ENCODE measurements around the gene ACVR1. TPM values are rescaled to one million over a fixed set of nuclear protein-coding genes. Genes with fewer than 3 reads are reported as not detected.
"Not testable (repeated sequence)": the region's sequence is repeated elsewhere in the genome, so short reads cannot be mapped to it uniquely, and the experiment has no call there.

ACVR1 gene
- total RNA-seq, 1 donor from 2014 or later, result 6.9 TPM

DNA sequence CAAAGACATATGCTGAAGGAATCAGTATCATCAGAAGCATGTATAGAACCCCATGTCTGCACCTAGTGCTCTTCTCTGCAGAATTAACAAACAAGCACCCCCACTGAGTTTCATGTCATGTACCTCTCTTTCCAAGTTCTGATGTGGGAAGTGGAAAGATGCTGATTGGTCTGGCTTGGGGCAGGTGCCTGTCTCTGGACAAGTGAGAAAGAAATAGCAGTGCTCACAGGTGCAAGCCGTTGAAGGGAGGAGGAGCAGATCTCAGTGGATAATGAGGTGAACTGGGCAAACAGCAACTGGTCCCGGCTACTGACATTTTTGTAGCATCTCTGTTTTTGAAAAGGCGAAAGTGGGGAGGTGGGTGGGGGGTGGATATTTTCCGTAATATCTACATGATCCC lies 17.5 kb upstream of the ACVR1 start:
- Histone ChIP-seq H3K4me3 (no peak overlapping the region), H3K9me3 (no peaks in the 10 kb centered on the region), H3K4me1 (no peaks in the 10 kb centered on the region), H3K27me3 (no peaks in the 10 kb centered on the region), H3K27ac (no peak overlapping the region), H3K36me3 (no peaks in the 10 kb centered on the region)
- intact Hi-C loops (cut with DNase I), result no loop called here
- DNase-seq (ENCODE audit: low spot score in 2 of 2), result no peak
- TF ChIP-seq, protein P1, sequence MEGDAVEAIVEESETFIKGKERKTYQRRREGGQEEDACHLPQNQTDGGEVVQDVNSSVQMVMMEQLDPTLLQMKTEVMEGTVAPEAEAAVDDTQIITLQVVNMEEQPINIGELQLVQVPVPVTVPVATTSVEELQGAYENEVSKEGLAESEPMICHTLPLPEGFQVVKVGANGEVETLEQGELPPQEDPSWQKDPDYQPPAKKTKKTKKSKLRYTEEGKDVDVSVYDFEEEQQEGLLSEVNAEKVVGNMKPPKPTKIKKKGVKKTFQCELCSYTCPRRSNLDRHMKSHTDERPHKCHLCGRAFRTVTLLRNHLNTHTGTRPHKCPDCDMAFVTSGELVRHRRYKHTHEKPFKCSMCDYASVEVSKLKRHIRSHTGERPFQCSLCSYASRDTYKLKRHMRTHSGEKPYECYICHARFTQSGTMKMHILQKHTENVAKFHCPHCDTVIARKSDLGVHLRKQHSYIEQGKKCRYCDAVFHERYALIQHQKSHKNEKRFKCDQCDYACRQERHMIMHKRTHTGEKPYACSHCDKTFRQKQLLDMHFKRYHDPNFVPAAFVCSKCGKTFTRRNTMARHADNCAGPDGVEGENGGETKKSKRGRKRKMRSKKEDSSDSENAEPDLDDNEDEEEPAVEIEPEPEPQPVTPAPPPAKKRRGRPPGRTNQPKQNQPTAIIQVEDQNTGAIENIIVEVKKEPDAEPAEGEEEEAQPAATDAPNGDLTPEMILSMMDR (IDR thresholded peaks at IDR 0.05), result no peak

- intact Hi-C loops (cut with DNase I), result no loop called here
- H3K4me1 ChIP-seq, result no peaks in the 10 kb centered on the region
- no peak for DNase-seq (ENCODE audit: low spot score in 2 of 2)
- H3K36me3 ChIP-seq, result no peaks in the 10 kb centered on the region
- no peaks in the 10 kb centered on the region for H3K27me3 ChIP-seq
- TF ChIP-seq, protein P1 (IDR thresholded peaks at IDR 0.05), result no peak
- H3K27ac ChIP-seq, result no peak overlapping the region
- no peaks in the 10 kb centered on the region for H3K9me3 ChIP-seq
- no peak overlapping the region for H3K4me3 ChIP-seq
Observed at GRCh38 chr2:157891643-157892041, 15.5 kb upstream of the ACVR1 start.

GRCh38 chr2:157890969-157891642 lies 15.0 kb upstream of the ACVR1 start:
- no peak overlapping the region for H3K4me3 ChIP-seq
- no peaks in the 10 kb centered on the region for H3K27me3 ChIP-seq
- no peaks in the 10 kb centered on the region for H3K4me1 ChIP-seq
- no peaks in the 10 kb centered on the region for H3K9me3 ChIP-seq
- no peak for DNase-seq (ENCODE audit: low spot score in 2 of 2)
- TF ChIP-seq, protein P1 (IDR thresholded peaks at IDR 0.05), result no peak
- H3K36me3 ChIP-seq, result no peaks in the 10 kb centered on the region
- intact Hi-C loops (cut with DNase I), result no loop called here
- H3K27ac ChIP-seq, result no peak overlapping the region

- Histone ChIP-seq H3K27me3 (no peaks in the 10 kb centered on the region), H3K27ac (no peak overlapping the region), H3K36me3 (no peaks in the 10 kb centered on the region), H3K4me1 (no peaks in the 10 kb centered on the region), H3K4me3 (no peak overlapping the region), H3K9me3 (no peaks in the 10 kb centered on the region)
- TF ChIP-seq, protein P1 (IDR thresholded peaks at IDR 0.05), result no peak
- no peak for DNase-seq (ENCODE audit: low spot score in 2 of 2)
- intact Hi-C loops (cut with DNase I), result no loop called here
Observed at GRCh38 chr2:157887946-157888345, 11.8 kb upstream of the ACVR1 start.

GRCh38 chr2:157884533-157884932 lies 8.4 kb upstream of the ACVR1 start:
- H3K4me3 ChIP-seq; H3K27ac ChIP-seq; H3K4me1 ChIP-seq; H3K9me3 ChIP-seq; DNase-seq (ENCODE audit: low spot score in 2 of 2); intact Hi-C loops (cut with DNase I); H3K27me3 ChIP-seq; H3K36me3 ChIP-seq: not testable (repeated sequence)

GRCh38 chr2:157880927-157881326 lies 4.8 kb upstream of the ACVR1 start:
- Histone ChIP-seq H3K27me3 (no peaks in the 10 kb centered on the region), H3K4me3 (no peak overlapping the region), H3K36me3 (no peaks in the 10 kb centered on the region), H3K27ac (no peak overlapping the region), H3K9me3 (no peaks in the 10 kb centered on the region), H3K4me1 (no peaks in the 10 kb centered on the region)
- DNase-seq (ENCODE audit: low spot score in 2 of 2), result no peak
- TF ChIP-seq, protein P1 (IDR thresholded peaks at IDR 0.05), result no peak
- intact Hi-C loops (cut with DNase I), result no loop called here
